Mesendoderm (in vitro differentiated cells): ENCODE measurements around the gene IL2RG. TPM values are rescaled to one million over a fixed set of nuclear protein-coding genes. Genes with fewer than 3 reads are reported as not detected.

Experiments
- DNase-seq: peaks from one replicate; pipeline ENCODE4 v3.0.0; 2013
- H2AK5ac ChIP-seq: 2 replicates; pipeline ENCODE4 v1.6.1; 2013; ENCODE audit warnings: low read length, inconsistent platforms
- H2BK120ac ChIP-seq: 2 replicates; pipeline ENCODE4 v1.6.1; 2013; ENCODE audit warnings: low read depth, mild to moderate bottlenecking, low read length, moderate library complexity, mixed read lengths
- H2BK15ac ChIP-seq: replicated peaks from 2 replicates; pipeline ENCODE4 v1.6.1; 2013; ENCODE audit warnings: low read depth, mild to moderate bottlenecking, moderate library complexity
- H2BK5ac ChIP-seq: 2 replicates; pipeline ENCODE4 v1.6.1; 2013; ENCODE audit warnings: low read length, inconsistent platforms
- H3K18ac ChIP-seq: 2 replicates; pipeline ENCODE4 v1.6.1; 2013; ENCODE audit warnings: mild to moderate bottlenecking, low read length, mixed read lengths
- H3K23ac ChIP-seq: one replicate; pipeline ENCODE4 v1.6.1; 2013; ENCODE audit warnings: low read length
- H3K27ac ChIP-seq: 2 replicates; pipeline ENCODE4 v1.5.1; 2013; ENCODE audit warnings: low read depth, mild to moderate bottlenecking, inconsistent platforms, low read length, moderate library complexity
- H3K27me3 ChIP-seq: 2 replicates; pipeline ENCODE4 v1.6.1; 2013; ENCODE audit warnings: low read length, control low read depth, mild to moderate bottlenecking, inconsistent platforms; ENCODE audit not compliant: insufficient read depth, poor library complexity
- H3K36me3 ChIP-seq: 2 replicates; pipeline ENCODE4 v1.6.1; 2013; ENCODE audit warnings: low read length, inconsistent platforms; ENCODE audit not compliant: control insufficient read depth, insufficient read depth
- H3K4ac ChIP-seq: one replicate; pipeline ENCODE4 v1.6.1; 2013; ENCODE audit warnings: low read depth, mild to moderate bottlenecking, low read length, moderate library complexity
- H3K4me1 ChIP-seq: 2 replicates; pipeline ENCODE4 v1.6.1; 2013; ENCODE audit warnings: low read depth, low read length, inconsistent platforms; ENCODE audit not compliant: control insufficient read depth
- H3K4me2 ChIP-seq: 2 replicates; pipeline ENCODE4 v1.6.1; 2013; ENCODE audit warnings: low read length
- H3K4me3 ChIP-seq: 2 replicates; pipeline ENCODE4 v1.5.1; 2013; ENCODE audit warnings: mild to moderate bottlenecking, low read length
- H3K56ac ChIP-seq: one replicate; pipeline ENCODE4 v1.6.1; 2013; ENCODE audit warnings: low read length
- H3K79me1 ChIP-seq: 2 replicates; pipeline ENCODE4 v1.6.1; 2013; ENCODE audit warnings: low read length, inconsistent platforms
- H3K79me2 ChIP-seq: 2 replicates; pipeline ENCODE4 v1.6.1; 2013; ENCODE audit warnings: mild to moderate bottlenecking, low read length; ENCODE audit not compliant: control insufficient read depth, insufficient read depth
- H3K9ac ChIP-seq: 2 replicates; pipeline ENCODE4 v1.6.1; 2013; ENCODE audit warnings: low read length, inconsistent platforms
- H4K5ac ChIP-seq: one replicate; pipeline ENCODE4 v1.6.1; 2013; ENCODE audit warnings: low read length
- H4K8ac ChIP-seq: one replicate; pipeline ENCODE4 v1.6.1; 2013; ENCODE audit warnings: low read depth, mild to moderate bottlenecking, control low read depth, low read length, moderate library complexity
- WGBS: extraction: QIAGEN DNeasy Blood & Tissue Kit; methylation state at CpG from one replicate; pipeline ENCODE4 v1.1.7; 2013; ENCODE audit warnings: low lambda C conversion rate, missing lambda C conversion rate; ENCODE audit not compliant: insufficient coverage; ENCODE audit errors: extremely low coverage; 5-methylcytosine and 5-hydroxymethylcytosine counted together
- polyA plus RNA-seq, 2 experiments: library from polyadenylated mRNA; stranded (reverse); fragments of 200-250 nt; gene quantifications; one replicate each; pipeline ENCODE4 v1.2.3, GENCODE V29; 2013

Gene IL2RG
- polyA plus RNA-seq (2013, experiment 1 of 2), result 0.04 TPM
- polyA plus RNA-seq (2013, experiment 2 of 2), result 0.01 TPM

DNA sequence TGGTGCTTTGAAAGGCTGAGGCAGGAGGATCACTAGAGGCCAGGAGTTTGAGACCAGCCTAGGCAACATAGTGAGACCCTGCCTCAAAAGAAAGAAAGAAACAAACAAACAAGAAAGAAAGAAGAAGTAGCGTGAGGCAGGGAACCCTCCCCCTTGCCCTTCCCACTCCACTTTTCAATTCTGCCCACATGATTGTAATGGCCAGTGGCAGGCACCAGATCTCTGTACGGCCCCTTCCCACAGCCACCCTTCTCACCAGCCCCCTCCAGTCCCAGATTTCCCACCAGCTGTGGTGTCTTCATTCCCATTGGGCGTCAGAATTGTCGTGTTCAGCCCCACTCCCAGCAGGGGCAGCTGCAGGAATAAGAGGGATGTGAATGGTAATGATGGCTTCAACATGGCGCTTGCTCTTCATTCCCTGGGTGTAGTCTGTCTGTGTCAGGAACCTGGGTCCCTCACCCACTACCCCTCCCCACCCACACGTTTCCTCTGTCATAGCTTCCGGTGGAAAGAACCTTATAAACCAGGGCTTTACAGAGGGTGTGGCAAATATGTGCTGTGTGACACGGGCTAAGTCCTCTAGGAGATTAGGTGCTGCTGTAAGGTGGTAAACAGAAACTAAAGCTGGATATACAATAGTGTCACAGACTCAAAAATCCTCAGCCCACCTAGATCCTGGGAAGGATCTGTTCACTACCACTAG, at the start of gene IL2RG:
TSS of gene IL2RG (minus strand) at position 437 of the 703 bp plus-strand sequence. CDS start at position 399, 38 bp downstream.
- Histone ChIP-seq H3K18ac (no peak within 1 kb of the TSS), H3K79me2 (no peaks in the 10 kb centered on the region), H2AK5ac (no peak within 1 kb of the TSS), H3K23ac (no peak within 1 kb of the TSS), H3K4me2 (no peak within 1 kb of the TSS), H2BK5ac (no peak within 1 kb of the TSS), H3K36me3 (no peaks in the 10 kb centered on the region), H4K8ac (no peak within 1 kb of the TSS), H2BK120ac (no peak within 1 kb of the TSS), H3K4me1 (no peaks in the 10 kb centered on the region), H2BK15ac (no peak within 1 kb of the TSS), H3K4me3 (no peak within 1 kb of the TSS), H3K27me3 (no peaks in the 10 kb centered on the region), H3K27ac (no peak within 1 kb of the TSS), H3K79me1 (no peaks in the 10 kb centered on the region), H3K56ac (no peak within 1 kb of the TSS), H3K9ac (no peak within 1 kb of the TSS), H4K5ac (no peak within 1 kb of the TSS), H3K4ac (no peak within 1 kb of the TSS)
- WGBS, result no CpG with 5 or more reads among the region's 8 CpGs
- DNase-seq, result no peak

- no peak for DNase-seq
- H3K27ac ChIP-seq, result no peak overlapping the region
- no peak overlapping the region for H2BK120ac ChIP-seq
- no peak overlapping the region for H3K18ac ChIP-seq
- no peaks in the 10 kb centered on the region for H3K4me1 ChIP-seq
- no peak overlapping the region for H3K4me2 ChIP-seq
- H3K4ac ChIP-seq, result no peak overlapping the region
- no peak overlapping the region for H3K56ac ChIP-seq
- no peaks in the 10 kb centered on the region for H3K27me3 ChIP-seq
- H3K4me3 ChIP-seq, result no peak overlapping the region
- H4K5ac ChIP-seq, result no peak overlapping the region
- H3K79me1 ChIP-seq, result no peaks in the 10 kb centered on the region
- no peak overlapping the region for H2BK5ac ChIP-seq
- H2AK5ac ChIP-seq, result no peak overlapping the region
- no CpG with 5 or more reads among the region's 3 CpGs for WGBS
- H3K79me2 ChIP-seq, result no peaks in the 10 kb centered on the region
- H3K23ac ChIP-seq, result no peak overlapping the region
- no peaks in the 10 kb centered on the region for H3K36me3 ChIP-seq
- no peak overlapping the region for H2BK15ac ChIP-seq
- no peak overlapping the region for H4K8ac ChIP-seq
- H3K9ac ChIP-seq, result no peak overlapping the region
These were observed 49.1 kb upstream of the IL2RG start for GRCh38 chrX:71160475-71160874.

DNA sequence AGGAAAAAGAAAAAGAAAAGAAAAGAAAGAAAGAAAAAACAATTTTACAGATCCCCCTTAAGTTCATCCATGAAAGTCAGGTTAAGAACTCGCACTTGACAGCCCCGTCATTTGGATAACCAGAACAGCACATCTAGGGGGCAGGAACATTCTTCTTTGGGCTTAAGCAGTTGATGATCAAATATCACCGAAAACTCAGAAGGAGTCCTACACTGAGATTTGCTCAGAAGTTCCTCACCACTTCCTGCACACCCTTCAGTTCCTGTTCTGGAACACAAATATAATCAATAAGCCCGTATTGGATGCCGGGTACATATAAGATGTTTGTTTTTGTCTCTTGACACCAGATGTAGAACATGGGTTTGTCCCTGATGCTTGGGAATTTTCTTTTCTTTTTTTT, 48.0 kb upstream of the IL2RG start:
- H3K4ac ChIP-seq, result no peak overlapping the region
- H2BK15ac ChIP-seq, result no peak overlapping the region
- H3K36me3 ChIP-seq, result no peaks in the 10 kb centered on the region
- H4K8ac ChIP-seq, result no peak overlapping the region
- H3K79me2 ChIP-seq, result no peaks in the 10 kb centered on the region
- no peak overlapping the region for H3K9ac ChIP-seq
- no peak overlapping the region for H2BK120ac ChIP-seq
- H3K4me3 ChIP-seq, result no peak overlapping the region
- H3K56ac ChIP-seq, result no peak overlapping the region
- no peak for DNase-seq
- H3K18ac ChIP-seq, result no peak overlapping the region
- H4K5ac ChIP-seq, result no peak overlapping the region
- H3K27ac ChIP-seq, result no peak overlapping the region
- no peak overlapping the region for H2AK5ac ChIP-seq
- no peaks in the 10 kb centered on the region for H3K79me1 ChIP-seq
- no peak overlapping the region for H3K4me2 ChIP-seq
- no peaks in the 10 kb centered on the region for H3K27me3 ChIP-seq
- H2BK5ac ChIP-seq, result no peak overlapping the region
- H3K4me1 ChIP-seq, result no peaks in the 10 kb centered on the region
- no peak overlapping the region for H3K23ac ChIP-seq
- WGBS, result no CpG with 5 or more reads among the region's 5 CpGs

- Histone ChIP-seq H3K23ac (no peak overlapping the region), H3K79me1 (no peaks in the 10 kb centered on the region), H3K27ac (no peak overlapping the region), H3K9ac (no peak overlapping the region), H4K8ac (no peak overlapping the region), H2BK120ac (no peak overlapping the region), H3K4me3 (no peak overlapping the region), H2BK5ac (no peak overlapping the region), H2BK15ac (no peak overlapping the region), H3K4me1 (no peaks in the 10 kb centered on the region), H2AK5ac (no peak overlapping the region), H3K36me3 (no peaks in the 10 kb centered on the region), H3K27me3 (no peaks in the 10 kb centered on the region), H3K4ac (no peak overlapping the region), H3K56ac (no peak overlapping the region), H3K4me2 (no peak overlapping the region), H3K79me2 (no peaks in the 10 kb centered on the region), H4K5ac (no peak overlapping the region), H3K18ac (no peak overlapping the region)
- DNase-seq, result no peak
- no CpG with 5 or more reads among the region's 6 CpGs for WGBS
These were observed 47.2 kb upstream of the IL2RG start for GRCh38 chrX:71158603-71159002.

- Histone ChIP-seq H3K23ac (no peak overlapping the region), H2BK120ac (no peak overlapping the region), H3K56ac (no peak overlapping the region), H3K27ac (no peak overlapping the region), H3K79me2 (no peaks in the 10 kb centered on the region), H3K18ac (no peak overlapping the region), H2BK15ac (no peak overlapping the region), H4K8ac (no peak overlapping the region), H2BK5ac (no peak overlapping the region), H3K27me3 (no peaks in the 10 kb centered on the region), H3K4me2 (no peak overlapping the region), H3K36me3 (no peaks in the 10 kb centered on the region), H3K4ac (no peak overlapping the region), H3K4me1 (no peaks in the 10 kb centered on the region), H2AK5ac (no peak overlapping the region), H3K9ac (no peak overlapping the region), H4K5ac (no peak overlapping the region), H3K79me1 (no peaks in the 10 kb centered on the region), H3K4me3 (no peak overlapping the region)
- WGBS, result no CpG with 5 or more reads among the region's 3 CpGs
- DNase-seq, result no peak
These were observed 43.3 kb upstream of the IL2RG start for GRCh38 chrX:71154641-71155040.

DNA sequence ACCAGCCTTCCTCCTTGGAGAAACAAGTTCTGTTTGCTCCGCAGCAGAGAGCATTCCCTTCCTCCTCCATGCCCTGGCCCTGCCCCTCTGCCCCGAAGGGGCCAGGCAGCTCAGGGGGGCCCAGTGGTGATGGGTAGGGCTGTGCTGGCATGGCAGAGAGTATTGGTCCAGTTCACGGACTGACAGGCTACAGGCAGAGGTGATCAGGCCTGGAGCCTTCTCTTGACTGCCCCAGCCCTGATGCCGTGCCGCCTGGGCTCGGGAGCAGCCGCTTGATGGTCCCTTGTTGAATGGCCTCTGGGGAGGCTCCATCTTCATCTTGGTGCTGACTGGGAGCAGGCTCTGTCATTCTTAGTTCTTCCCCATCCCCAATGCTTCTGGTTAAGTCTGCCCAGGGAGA, 42.8 kb upstream of the IL2RG start:
- no peak overlapping the region for H3K4me3 ChIP-seq
- no peaks in the 10 kb centered on the region for H3K79me2 ChIP-seq
- H4K8ac ChIP-seq, result no peak overlapping the region
- no peak overlapping the region for H3K9ac ChIP-seq
- no peak overlapping the region for H3K56ac ChIP-seq
- H3K27me3 ChIP-seq, result no peaks in the 10 kb centered on the region
- no peak overlapping the region for H2BK120ac ChIP-seq
- H3K36me3 ChIP-seq, result no peaks in the 10 kb centered on the region
- WGBS, result no CpG with 5 or more reads among the region's 7 CpGs
- no peak overlapping the region for H3K27ac ChIP-seq
- no peak overlapping the region for H3K4me2 ChIP-seq
- H3K23ac ChIP-seq, result no peak overlapping the region
- H4K5ac ChIP-seq, result no peak overlapping the region
- H2BK5ac ChIP-seq, result no peak overlapping the region
- H3K79me1 ChIP-seq, result no peaks in the 10 kb centered on the region
- no peak overlapping the region for H2BK15ac ChIP-seq
- no peak overlapping the region for H2AK5ac ChIP-seq
- DNase-seq, result no peak
- no peak overlapping the region for H3K18ac ChIP-seq
- H3K4me1 ChIP-seq, result no peaks in the 10 kb centered on the region
- no peak overlapping the region for H3K4ac ChIP-seq
